GM21825 (cell line): Measurements from ENCODE around the gene TTLL4.
"Not testable (repeated sequence)": the region's sequence is repeated elsewhere in the genome, so short reads cannot be mapped to it uniquely, and the experiment has no call there.

Source experiments
- ATAC-seq: cut with Tn5 transposase; IDR thresholded peaks from one replicate; pipeline ENCODE4 v1.9.1; 2021; ENCODE audit warnings: mild to moderate bottlenecking, moderate library complexity; ENCODE audit not compliant: unreplicated experiment

Gene TTLL4

DNA sequence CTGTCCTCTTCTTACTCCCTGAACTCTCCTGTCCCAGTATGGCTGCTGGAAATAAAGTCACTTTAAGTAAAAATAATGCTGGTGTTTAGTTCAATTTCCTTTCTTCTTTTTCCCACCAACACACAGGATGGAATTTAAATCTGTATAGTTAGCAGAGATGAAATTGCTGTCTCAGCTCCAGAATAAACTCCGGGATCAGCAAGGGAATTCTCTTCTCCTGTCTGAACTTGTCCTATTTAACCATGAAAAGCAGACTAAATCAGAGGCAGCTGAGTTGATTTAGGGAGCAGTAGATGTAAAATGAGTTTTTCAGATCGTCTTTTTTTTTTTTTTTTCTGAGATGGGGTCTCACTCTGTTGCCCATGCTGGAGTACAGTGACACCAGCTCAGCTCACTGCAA lies 25.9 kb downstream of the TTLL4 start:
- no peak for ATAC-seq

DNA sequence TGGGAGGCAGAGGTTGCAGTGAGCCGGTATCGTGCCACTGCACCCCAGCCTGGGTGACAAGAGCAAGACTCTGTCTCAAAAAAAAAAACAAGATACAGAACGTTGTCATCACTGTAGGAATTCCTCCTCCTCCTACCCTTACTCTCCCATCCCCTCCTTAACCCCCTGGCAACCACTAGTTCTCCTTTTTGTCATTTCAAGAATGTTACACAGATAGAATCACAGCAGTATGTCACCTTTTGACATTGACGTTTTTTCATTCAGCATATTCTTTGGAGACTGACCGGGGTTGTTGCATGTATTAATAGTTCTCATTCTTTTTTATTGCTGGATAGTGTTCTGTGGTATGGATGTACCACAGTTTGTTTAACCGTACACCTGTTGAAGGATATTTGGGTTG lies 32.4 kb downstream of the TTLL4 start:
- no peak for ATAC-seq

DNA sequence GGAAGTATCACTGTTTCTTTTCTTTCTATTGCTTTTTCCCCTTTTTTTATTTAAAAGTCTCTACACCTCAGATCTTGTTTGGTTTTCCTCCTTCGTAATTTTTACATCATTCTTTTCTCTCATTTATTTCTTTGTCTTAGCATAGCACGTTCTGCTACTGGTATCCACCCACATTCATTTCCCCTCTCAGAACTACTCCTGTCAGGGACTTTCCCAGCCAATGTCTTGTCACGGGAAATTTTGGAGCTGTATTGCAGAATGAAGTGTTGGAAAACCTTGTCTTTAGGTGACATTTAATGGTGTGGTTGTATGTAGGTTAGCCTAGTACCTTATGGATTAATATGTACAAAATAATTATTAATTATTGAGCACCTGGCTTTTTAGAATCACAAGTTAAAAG lies 34.0 kb downstream of the TTLL4 start:
- no peak for ATAC-seq

DNA sequence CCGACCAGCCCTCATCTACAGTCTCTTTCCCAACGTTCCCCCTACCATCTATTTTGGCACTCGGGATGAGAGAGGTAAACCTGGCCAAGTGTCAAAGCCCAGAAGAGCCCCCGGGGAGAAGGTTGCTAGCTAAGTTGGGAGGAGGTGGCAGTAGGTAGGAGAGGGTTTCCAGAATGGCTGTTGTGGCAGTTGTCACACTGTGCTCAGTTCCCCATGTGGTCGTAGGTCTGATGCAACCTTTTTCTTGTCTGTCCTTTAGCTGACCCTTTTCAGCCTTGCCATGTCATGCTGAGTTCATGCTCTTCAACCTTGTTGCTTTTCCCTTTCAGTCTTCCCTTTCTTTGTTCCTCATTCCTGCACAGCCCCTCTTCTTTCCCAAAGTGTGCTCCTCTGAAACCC lies 34.5 kb downstream of the TTLL4 start:
- no peak for ATAC-seq

DNA sequence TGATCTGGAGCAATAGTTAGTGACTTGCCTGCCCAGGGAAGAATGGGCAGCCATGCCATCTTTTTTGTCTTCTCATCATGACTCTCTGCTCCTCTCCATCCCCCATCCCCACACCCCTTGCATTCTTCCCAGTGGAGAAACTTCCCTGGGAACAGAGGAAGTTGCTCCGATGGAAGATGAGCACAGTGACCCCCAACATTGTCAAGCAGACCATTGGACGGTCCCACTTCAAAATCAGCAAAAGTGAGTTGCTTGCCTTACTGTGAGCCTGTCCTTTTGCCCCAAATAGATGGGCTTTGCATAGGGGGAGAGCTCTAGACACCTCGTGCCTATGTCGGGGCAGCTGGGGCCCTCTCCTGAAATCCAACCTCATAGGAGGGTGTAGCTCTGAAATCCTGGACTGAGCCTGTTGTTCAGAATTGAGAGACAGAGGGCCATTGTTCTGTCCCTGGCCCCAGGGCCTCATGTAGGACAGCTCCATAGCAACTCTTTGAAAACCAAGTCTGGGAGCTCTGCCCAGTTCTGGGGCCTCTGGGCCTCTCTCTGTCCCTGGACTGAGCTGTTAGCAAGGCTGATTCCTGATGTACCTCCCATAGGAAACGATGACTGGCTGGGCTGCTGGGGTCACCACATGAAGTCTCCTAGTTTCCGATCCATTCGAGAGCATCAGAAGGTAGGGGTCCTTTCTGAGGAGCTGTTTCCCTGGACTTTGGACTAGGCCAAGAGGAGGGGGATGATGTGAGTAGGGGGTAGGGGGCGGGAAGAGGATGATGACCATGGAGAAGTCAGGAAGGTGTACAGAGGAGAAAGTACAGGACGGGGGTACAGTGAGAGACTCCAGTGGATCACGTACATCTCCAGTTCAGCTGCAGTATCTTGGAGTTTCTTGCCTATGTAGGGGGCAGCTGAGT lies 35.2 kb downstream of the TTLL4 start:
- ATAC-seq: no peak

DNA sequence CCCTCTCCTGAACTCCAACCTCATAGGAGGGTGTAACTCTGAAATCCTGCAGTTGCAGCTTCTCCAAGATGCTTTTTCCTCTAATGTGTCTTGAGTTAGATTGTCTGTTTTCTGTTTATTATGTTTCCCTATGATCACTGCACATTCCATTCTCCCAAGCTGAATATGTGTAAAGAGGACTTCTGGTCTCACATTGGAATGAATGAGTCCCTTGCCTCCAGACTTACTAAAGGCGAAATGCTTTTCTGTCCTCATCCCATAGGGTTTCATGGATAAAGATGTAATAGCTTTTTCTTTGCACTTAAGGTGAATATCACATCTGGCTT lies 35.8 kb downstream of the TTLL4 start:
- no peak for ATAC-seq

DNA sequence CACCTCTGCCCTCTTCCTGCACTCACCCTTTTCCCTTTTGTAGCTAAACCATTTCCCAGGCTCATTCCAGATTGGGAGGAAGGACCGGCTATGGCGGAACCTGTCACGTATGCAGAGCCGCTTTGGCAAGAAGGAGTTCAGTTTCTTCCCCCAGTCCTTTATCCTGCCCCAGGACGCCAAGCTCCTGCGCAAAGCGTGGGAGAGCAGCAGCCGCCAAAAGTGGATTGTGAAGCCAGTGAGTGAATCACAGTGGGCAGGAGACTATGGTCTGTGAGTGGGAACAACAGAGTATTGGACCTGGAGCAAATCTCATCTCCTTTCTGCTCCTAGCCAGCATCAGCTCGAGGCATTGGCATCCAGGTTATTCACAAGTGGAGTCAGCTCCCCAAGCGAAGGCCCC lies 36.3 kb downstream of the TTLL4 start:
- ATAC-seq: no peak

DNA sequence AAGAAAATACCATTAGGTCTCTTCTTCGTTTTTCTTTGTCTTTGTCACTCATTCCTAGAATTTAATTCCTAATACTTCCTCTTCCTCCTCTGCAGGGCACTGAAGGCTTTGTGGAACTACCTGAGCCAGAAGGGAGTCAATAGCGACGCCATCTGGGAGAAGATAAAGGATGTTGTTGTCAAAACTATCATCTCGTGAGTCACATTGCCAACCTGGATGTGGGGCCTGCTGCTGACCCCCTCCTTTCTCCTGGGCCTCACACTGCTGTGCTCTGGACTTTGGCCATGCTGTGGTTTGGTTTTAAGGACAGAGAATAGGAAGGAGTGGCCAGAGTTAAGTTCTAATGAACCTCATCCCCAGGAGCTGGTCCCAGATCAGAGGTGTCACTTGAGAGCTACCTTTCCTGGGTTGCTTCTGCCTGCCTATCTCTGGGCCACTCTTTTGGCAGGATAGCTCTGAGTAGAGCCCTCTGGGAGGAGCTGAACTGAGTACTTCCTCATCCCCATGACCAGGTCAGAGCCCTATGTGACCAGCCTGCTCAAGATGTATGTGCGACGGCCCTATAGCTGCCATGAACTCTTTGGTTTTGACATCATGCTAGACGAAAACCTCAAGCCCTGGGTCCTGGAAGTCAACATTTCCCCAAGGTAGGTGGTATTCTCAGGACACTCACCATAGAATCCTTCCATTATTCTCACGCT lies 38.3 kb downstream of the TTLL4 start:
- no peak for ATAC-seq

DNA sequence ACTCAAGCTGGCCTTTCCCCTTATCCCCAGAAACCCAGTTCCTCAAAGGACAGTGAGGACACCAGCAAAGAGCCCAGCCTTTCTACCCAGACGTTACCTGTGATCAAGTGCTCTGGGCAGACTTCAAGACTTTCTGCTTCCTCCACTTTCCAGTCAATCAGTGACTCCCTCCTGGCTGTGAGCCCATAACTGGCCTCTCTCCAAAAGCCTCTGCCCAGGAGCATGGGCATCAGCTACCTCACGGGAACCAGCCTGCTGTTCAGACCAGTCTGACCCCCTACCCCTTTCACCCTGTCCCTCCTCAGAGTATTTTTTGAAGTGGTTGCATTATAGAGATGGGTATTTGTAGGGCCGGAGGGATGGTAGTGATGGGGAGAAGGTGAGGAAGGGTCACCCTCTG lies 43.6 kb downstream of the TTLL4 start:
- no peak for ATAC-seq

DNA sequence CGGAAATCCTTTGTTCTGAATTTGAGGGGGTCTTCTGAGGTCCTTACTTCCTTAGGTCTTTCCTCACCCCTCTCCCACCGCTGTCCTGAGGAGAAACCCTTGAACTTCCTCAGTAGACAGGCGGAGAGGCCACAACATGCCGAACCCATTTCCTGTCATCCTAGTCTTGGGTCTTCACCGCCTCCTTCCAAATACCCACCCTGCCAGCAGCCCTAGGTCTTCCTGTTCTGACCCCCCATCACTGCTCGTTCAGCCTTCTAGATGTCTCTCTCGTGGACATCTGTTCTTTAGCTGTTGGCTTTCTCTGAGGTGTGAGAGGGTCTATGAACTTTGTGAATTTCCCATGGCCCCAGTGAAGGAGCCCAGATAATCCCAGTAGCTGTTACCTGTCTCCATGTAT lies 44.1 kb downstream of the TTLL4 start:
- ATAC-seq: no peak

DNA sequence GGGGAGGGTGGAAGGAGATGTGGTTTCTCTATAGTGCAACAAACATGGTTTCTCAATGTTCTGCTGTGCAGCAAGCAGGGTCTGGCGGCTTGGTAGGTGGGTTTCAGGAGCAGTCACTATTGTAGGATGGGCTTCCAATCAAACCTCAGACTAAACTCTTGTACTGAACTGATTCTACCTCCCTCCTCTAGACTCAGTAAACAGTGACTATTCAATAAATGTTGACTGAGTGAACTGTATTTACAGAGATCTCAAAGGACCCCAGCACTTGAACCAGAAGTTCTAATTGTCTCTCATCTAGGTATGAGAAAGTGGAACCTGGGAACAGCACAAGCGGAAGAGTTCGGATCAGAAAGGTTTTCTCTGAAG lies 44.5 kb downstream of the TTLL4 start:
- ATAC-seq: no peak

DNA sequence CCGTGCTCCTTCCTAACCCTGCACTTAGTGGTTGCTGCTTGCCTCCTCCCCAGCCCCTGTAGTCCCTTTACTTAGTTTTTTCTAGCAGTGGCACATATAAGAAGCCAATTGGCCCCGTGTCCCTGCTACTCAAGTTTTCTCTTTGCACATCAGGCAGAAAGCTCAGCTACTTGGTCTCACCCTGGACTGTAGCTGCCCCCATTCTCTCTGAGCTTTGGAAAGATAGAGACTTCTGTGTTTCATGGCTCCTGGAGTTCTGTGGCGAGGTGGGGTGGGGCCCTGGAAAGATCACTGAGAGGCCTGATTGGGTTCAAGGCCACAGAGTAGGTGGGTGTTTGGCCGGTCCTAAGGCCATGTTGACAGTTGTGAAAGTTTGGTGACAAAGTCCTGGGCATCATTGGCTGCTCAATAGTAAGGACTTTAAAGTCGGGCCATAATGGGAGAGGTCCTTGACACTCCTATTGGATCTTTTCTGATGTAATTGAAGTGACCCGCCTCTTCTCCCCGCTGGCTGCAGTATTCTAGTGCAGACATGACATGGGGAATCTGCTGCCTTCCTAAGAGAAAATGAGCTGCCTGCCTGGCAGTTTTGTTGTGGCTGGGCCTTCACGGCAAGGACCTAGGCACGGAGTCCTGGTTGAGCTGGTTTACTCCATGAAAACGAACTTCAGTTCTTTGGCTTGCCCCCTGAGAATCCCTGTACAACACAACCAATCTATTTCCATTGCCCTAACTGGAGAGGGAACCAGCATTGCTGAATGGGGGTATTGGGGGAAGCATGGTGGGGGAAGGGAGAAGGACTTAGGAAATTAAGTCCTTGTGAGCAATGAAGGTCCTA lies 45.2 kb downstream of the TTLL4 start:
- ATAC-seq: no peak

DNA sequence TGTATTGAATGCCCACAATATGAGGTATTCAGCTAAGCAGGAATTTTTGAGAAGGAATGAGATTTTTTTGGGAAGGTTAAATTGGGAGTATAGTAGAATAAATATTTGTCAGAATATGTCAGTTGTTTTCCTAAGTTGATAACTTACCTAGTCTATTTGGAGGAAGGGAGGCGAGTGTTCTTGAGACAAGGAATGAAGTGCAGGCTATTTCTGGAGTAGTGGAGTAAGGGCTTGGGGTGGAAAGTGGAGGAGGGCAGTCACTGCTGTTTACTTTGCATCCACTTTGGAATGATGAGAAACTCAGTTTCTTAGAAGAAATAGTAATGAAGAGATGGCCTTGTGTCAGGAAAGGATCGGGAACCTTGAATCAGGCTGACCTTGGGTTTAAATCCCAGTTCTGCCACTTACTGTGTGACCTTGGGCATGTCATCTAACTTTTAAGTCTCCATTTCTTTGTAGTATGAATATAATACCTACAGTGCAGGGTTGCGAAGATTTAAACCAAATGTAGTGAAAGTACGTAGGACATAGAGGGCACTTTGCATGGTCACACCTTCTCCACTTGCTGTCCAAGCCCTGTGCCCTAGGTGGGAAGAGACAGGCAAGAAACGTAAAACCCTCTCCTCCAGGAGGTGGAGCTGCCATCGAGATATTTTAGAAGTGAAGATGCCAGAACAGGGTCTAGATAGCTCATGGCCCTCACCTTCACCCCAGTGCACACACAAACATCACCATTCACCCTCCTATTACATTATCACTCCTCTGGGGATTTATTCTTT lies 46.2 kb downstream of the TTLL4 start:
- no peak for ATAC-seq

DNA sequence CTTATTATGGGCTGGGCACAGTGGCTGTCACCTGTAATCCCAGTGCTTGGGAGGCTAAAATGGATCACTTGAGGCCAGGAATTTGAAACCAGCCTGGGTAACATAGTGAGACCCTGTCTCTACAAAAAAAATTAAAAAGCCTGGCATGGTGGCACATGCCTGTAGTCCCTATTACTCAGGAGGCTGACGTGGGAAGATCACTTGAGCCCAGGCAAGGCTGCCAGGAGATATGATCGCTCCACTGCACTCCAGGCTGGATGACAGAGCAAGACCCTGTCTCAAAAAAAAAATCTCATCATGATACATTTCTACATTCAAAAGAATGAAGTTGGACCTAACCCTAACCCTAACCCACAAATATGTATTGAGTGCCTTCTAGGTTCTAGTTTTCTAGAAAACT lies 51.2 kb downstream of the TTLL4 start:
- no peak for ATAC-seq

DNA sequence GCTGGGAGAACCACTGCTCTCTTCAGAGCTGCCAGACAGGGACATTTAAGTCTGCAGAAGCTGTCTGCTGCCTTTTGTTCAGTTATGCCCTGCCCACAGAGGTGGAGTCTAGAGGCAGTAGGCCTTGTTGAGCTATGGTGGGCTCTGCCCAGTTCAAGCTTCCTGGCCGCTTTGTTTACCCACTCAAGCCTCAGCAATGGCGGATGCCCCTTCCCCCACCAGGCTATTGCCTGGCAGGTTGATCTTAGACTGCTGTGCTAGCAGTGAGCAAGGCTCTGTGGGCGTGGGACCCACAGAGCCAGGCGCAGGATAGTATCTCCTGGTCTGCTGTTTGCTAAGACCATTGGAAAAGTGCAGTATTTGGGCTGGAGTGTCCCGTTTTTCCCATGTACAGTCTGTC lies 62.1 kb downstream of the TTLL4 start:
- not testable (repeated sequence) for ATAC-seq

DNA sequence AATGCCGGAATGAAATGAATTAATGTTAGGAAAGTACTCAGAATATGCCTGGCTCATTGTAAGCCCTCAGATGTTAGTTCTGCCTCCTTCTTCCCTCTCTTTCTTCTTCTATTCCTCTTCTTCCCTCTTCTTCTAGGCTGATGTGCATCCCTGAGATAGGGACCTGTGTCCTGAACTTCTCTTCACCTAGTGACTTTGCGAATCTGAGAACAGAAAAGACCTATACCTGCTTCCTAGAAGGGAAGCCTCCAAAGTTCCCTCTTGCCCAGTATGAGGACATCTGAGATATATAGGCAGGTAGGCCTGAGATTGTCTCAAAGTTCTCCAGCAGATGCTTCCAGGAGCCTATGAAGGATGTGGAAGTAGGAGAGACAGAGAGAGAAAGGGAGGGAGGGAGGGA lies 63.2 kb downstream of the TTLL4 start:
- no peak for ATAC-seq

DNA sequence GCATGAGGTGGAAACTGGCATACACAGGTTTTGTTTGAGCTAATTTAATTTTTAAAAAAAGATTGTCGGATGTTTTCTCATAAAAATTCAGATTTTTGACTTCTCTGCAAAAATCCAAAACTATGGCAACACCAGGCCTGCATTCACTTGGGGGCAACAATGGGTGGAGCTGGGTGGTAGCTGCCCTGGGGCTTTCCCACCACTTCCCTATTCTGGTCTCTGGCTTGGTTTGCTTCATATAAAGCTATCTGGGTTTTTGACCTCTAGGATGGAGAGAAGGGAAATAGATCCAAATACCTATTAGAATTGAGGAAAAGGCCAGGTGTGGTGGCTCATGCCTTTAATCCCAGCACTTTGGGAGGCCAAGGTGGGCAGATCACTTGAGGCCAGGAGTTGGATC lies 65.9 kb downstream of the TTLL4 start:
- ATAC-seq: no peak

DNA sequence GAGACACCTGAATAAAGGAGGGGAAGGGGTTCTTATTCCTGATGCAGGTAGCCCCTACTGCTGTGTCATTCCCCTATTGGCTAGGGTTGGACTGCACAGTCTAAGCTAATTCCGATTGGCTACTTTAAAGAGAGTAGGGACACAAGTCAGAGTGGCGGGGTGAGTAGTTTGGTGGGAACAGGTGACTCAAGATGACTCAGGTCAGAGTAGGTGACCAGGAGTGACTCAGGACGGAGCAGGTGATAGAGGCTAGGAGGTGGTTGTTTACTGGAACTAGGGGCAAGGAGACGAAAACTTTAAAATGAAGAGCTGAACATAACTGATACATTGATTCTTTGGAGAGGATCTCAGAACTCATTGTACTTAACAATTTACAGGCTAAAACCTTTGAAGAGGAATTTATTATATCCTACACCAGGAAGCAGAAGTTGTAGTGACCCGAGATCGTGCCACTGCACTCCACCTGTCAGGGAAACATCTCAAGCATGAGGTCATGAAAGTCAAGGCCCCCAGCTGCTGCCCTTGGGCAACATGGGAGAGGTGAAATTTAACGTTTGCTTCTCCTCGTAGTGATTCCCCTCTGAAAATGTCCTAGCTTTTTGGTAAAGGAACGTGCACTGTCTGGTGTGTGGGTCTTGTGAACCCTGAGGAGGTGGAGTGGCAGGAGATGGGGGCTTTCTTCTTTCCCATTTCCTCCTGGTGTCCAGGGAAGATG lies 66.8 kb downstream of the TTLL4 start:
- ATAC-seq: no peak

DNA sequence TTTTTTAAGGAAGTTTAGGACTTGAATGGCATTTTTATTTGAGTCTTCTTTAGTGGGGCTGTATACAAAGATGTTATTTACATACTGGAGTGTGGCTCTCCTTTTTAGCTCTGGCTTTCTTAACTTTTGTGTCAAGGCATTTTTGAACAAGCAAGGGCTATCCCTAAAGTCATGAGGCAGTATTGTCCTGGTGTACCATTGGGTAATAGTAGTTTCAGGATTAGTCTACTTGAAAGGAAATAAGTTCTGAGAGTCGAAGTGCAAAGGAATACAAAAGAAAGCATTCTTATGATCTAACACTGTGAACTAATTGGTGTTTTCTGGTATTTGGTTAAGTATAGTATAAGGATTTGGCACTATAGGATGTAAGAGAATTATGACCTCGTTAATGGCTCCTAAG lies 69.4 kb downstream of the TTLL4 start:
- no peak for ATAC-seq
